ENCODE results near the gene MRGPRE. TPM values are rescaled to one million over a fixed set of nuclear protein-coding genes. Genes with fewer than 3 reads are reported as not detected.
A peak's percentile ranks its signal among the peaks of the same experiment; 100 is the strongest.

Gene MRGPRE
- total RNA-seq, 4 donors from 2014 or later, result not detected

DNA sequence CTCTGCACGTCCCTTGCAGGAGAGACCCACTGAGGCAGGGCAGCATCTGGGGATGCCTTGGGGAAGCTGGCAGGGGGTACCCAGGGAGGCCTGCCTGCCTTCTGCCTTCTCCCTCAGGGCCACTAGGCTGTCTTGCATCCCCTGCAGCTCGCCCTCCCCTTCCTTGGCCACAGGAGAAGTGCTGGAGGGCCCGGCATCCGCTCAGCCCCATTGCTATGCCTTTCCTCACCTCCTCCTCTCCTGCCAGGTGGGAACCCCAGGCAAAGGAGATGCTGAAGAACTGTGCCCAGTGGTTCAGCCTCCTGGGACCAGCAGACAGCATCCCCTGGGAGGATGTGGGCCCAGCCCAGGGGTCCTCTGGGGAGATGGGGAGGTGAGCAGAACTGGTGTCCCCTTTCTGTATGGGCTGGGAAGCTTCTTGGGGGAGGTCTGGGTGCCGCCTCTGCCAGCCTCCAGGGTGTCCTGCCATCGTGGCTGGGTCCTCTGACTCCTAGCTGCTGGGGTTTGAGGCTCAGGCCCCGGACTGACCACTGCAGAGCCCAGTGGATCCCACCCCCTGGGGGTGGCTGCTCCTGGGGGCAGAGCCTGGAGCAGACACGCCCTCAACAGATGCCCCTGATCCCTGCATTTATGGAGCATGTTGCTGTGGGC lies 34.2 kb downstream of the MRGPRE start:
- DNase-seq (ENCODE audit: low spot score in 2 of 2), result peak in 1 of 2 donors; percentile 70
- intact Hi-C loops (cut with DNase I; ENCODE audit: low total_unique reads), result no loop called here
- H3K4me3 ChIP-seq (ENCODE audit: low read depth, poor library complexity, severe bottlenecking), result no peak overlapping the region
- TF ChIP-seq, protein P1, sequence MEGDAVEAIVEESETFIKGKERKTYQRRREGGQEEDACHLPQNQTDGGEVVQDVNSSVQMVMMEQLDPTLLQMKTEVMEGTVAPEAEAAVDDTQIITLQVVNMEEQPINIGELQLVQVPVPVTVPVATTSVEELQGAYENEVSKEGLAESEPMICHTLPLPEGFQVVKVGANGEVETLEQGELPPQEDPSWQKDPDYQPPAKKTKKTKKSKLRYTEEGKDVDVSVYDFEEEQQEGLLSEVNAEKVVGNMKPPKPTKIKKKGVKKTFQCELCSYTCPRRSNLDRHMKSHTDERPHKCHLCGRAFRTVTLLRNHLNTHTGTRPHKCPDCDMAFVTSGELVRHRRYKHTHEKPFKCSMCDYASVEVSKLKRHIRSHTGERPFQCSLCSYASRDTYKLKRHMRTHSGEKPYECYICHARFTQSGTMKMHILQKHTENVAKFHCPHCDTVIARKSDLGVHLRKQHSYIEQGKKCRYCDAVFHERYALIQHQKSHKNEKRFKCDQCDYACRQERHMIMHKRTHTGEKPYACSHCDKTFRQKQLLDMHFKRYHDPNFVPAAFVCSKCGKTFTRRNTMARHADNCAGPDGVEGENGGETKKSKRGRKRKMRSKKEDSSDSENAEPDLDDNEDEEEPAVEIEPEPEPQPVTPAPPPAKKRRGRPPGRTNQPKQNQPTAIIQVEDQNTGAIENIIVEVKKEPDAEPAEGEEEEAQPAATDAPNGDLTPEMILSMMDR (IDR thresholded peaks at IDR 0.05), result no peak
- no peak for TF ChIP-seq POLR2A (IDR thresholded peaks at IDR 0.05)
- WGBS, 2 donors, result 81 to 91% methylated on average over 4 to 6 of the region's 8 CpGs

DNA sequence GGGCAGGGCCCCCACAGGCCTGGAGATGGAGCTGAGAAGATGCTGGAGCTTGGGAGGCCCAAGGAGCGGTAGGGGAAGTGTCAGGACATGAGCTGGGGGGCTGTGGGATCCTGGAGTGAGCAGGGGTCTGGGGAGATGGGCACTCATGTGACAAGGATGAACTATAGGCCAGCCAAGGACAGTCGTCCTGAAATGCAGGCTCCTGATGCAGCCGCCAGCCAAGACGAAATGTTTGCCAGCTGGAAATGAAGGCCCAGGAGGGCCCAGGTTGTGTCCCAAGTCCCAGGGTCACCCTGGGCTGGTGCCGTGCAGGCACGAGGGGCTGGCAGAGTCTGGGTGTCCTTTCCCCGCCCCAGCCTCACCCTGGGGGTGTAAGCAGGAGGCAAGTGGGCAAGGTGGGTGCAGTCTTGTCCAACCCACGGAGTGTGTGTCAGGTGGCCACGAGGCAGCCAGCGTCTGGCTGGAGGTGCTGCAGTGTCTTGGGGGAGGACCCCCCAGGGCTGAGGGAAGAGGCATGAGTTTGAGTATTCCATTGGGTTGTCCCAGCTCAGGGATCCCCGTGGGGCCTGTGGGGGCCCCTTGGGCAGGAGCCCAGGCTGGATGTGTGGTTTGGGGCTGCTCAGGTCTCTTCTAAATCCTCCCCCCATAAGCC lies 35.0 kb downstream of the MRGPRE start:
- no peak for TF ChIP-seq POLR2A (IDR thresholded peaks at IDR 0.05)
- TF ChIP-seq, protein P1 (IDR thresholded peaks at IDR 0.05), result no peak
- intact Hi-C loops (cut with DNase I; ENCODE audit: low total_unique reads), result no loop called here
- H3K4me3 ChIP-seq (ENCODE audit: low read depth, poor library complexity, severe bottlenecking), result no peak overlapping the region
- DNase-seq (ENCODE audit: low spot score in 2 of 2), result peak in 1 of 2 donors; percentile 76
- 78 to 82% methylated on average over 11 of the region's 11 CpGs for WGBS, 2 donors

DNA sequence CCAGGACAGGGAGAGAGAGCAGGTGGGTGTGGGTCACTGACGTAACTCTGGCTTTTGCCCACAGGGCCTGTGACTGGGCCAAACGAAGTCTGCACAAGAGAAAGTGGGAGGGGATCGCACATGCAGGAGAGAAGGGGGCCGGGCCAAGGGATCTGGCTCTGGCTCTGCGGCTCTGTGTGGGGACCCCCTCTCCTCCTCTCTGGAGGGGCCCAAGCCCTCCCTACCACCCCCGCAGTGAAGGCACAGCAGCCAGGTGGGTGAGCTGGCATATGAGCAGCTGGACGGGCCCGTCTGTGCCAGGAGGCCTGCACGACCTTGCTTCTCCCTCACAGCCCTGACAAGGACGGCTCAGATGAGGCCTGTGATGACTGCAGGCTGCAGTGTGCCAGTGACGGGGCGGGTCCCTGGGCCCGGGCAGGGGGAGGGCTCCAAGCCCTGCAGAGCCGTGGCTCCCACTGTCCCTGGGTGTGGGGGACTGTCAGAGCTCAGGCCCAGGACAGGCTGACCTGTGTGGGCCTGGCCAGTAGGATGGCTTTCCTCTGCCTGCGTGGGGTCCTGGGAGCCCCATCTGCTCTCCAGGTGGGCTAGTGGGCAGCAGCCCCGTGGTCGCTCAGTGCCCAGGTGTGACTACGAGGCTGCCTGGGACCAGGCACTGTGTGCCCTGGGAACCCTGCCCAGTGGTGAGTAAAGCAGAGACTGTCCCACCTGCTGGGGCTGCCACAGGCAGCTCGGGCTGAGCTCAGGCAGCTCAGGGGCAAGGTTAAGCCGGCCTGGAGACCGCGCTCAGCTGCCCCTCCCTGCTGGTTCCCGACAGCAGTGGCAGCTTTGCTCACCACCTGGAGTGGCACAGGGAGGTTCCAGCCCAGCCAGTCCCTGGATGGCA lies 35.8 kb downstream of the MRGPRE start:
- WGBS, 2 donors, result 39 to 60% methylated on average over 12 to 17 of the region's 23 CpGs
- TF ChIP-seq, protein P1 (IDR thresholded peaks at IDR 0.05), result no peak
- TF ChIP-seq POLR2A (IDR thresholded peaks at IDR 0.05), result no peak
- intact Hi-C loops (cut with DNase I; ENCODE audit: low total_unique reads), result no loop called here
- peak in 1 of 2 donors; percentile 78 for DNase-seq (ENCODE audit: low spot score in 2 of 2)
- H3K4me3 ChIP-seq (ENCODE audit: low read depth, poor library complexity, severe bottlenecking), result no peak overlapping the region

DNA sequence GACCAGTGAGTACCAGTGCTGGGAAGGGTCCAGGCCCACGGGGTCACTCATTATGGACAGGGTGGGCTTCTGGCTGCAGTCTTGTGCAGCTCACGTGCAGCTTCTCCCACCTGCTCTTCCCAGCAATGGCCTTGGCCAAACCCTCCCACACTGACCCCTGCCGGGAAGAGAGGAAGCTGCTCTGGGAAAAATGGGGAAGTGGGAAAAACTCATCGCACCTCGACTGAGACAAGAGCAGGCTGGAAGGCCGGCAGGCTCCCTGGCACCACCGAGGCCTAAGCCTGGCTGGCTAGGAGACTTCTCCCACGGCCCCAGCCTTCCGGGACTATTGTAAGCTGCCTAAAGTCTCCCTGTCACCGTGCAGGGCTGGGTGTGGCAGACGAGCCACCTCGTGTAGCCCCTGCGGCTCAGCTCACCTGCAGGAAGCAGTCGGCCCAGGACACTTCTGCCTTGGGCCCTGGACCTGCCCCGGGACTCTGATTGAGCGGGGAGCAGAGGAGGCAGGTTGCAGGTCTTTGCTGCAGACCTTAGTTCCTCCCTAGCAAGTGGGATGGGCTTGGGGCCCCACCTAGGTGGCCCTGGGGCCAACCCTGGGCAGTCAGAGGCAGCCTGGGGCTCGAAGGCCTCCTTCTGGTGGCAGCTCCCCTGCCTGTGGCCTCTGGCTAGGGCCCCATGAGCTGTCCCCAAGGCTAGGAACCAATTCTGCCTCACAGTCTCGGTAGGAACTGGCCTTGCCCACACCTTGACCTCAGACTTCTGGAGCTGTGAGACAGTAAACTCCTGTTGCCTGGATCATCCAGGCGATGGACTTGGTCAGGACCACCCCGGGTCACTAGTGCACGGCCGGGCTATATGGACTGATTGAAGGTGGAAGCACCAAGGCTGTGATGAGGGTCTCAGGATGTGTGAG lies 36.7 kb downstream of the MRGPRE start:
- intact Hi-C loops (cut with DNase I; ENCODE audit: low total_unique reads), result no loop called here
- TF ChIP-seq, protein P1 (IDR thresholded peaks at IDR 0.05), result no peak
- no peak for TF ChIP-seq POLR2A (IDR thresholded peaks at IDR 0.05)
- no peak overlapping the region for H3K4me3 ChIP-seq (ENCODE audit: low read depth, poor library complexity, severe bottlenecking)
- peak in 1 of 2 donors; percentile 80 for DNase-seq (ENCODE audit: low spot score in 2 of 2)
- WGBS, 2 donors, result 68 to 75% methylated on average over 19 to 22 of the region's 22 CpGs

Measured in lower leg skin (tissue), 4 donors.